Measurements from ENCODE around the gene CRADD.

CRADD gene

GRCh38 chr12:93673084-93673483 is 4.1 kb upstream of the CRADD start:
- no peak for DNase-seq

GRCh38 chr12:93674386-93674785 is 2.8 kb upstream of the CRADD start:
- DNase-seq, result no peak

- peak; percentile 47 for DNase-seq
Observed at GRCh38 chr12:93676408-93677194, 574 bp upstream of the CRADD start.

- no peak for DNase-seq
Observed at GRCh38 chr12:93678779-93679178, 1.6 kb downstream of the CRADD start.

GRCh38 chr12:93679308-93679925 is 2.2 kb downstream of the CRADD start:
- DNase-seq, result no peak

GRCh38 chr12:93680006-93680405 is 2.8 kb downstream of the CRADD start:
- DNase-seq, result no peak

- no peak for DNase-seq
Observed at GRCh38 chr12:93682846-93683261, 5.7 kb downstream of the CRADD start.

GRCh38 chr12:93683410-93683809 is 6.2 kb downstream of the CRADD start:
- no peak for DNase-seq

GRCh38 chr12:93684716-93685115 is 7.5 kb downstream of the CRADD start:
- DNase-seq, result no peak

- no peak for DNase-seq
Observed at GRCh38 chr12:93686572-93687356, 9.6 kb downstream of the CRADD start.

- DNase-seq, result no peak
Observed at GRCh38 chr12:93689076-93689834, 12.1 kb downstream of the CRADD start.

GRCh38 chr12:93696462-93696861 is 19.3 kb downstream of the CRADD start:
- DNase-seq, result no peak

GRCh38 chr12:93698307-93699092 is 21.3 kb downstream of the CRADD start:
- DNase-seq, result no peak

- peak; percentile 30 for DNase-seq
Observed at GRCh38 chr12:93699271-93700145, 22.3 kb downstream of the CRADD start.

- DNase-seq, result no peak
Observed at GRCh38 chr12:93702707-93703315, 25.6 kb downstream of the CRADD start.

- DNase-seq, result no peak
Observed at GRCh38 chr12:93704122-93704521, 26.9 kb downstream of the CRADD start.

GRCh38 chr12:93704625-93705024 is 27.4 kb downstream of the CRADD start:
- DNase-seq, result no peak

GRCh38 chr12:93705237-93705636 is 28.1 kb downstream of the CRADD start:
- no peak for DNase-seq

GRCh38 chr12:93706387-93706786 is 29.2 kb downstream of the CRADD start:
- no peak for DNase-seq

- DNase-seq, result no peak
Observed at GRCh38 chr12:93706824-93707223, 29.6 kb downstream of the CRADD start.

GRCh38 chr12:93707836-93708235 is 30.7 kb downstream of the CRADD start:
- DNase-seq, result no peak
